ENCODE data around the gene MAP3K14.

DNA sequence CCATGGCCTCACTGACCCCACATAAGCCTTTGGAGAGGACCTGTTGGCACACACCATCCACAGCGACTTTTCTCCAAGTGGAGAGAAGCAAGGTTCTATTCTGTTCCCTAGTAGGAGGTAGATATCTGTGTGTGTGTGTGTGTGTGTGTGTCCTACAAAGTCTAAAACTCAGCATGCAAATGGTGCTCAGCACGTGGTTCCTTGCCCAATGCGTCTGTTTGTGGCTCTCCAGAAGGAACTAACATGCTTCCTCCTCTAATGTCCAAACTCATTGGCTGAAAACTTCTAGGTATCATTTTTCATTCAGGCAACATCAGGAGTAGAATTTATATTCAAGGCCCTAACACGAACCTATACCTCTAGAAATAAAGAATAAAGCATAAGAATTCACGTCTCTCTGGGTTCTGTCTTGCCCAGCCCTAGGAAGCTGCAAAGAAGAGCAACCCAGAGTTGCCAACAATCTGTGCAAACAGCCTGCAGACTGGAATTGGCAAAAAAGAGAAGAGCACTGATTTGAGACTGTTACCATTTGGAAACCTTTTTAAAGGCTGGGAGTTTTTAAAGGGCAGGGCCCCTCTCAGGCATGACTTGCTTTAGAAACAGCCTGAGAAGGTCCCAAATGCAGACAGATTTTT, 25.5 kb downstream of the MAP3K14 start:
- TF ChIP-seq EZH2 (IDR thresholded peaks at IDR 0.05) (no peak), POLR2AphosphoS5 (IDR thresholded peaks at IDR 0.05; ENCODE audit: borderline replicate concordance, low read depth, low read length) (no peak)

Data from SK-N-MC (cell line).